Fibroblast of skin of scalp (primary cell): ENCODE measurements around the gene COMMD1.
"Not testable (repeated sequence)": the region's sequence is repeated elsewhere in the genome, so short reads cannot be mapped to it uniquely, and the experiment has no call there.

Experiments
- DNase-seq: peaks from one replicate; pipeline ENCODE4 v3.0.0-alpha.2; 2013

Gene COMMD1

GRCh38 chr2:62074233-62074632, 168.8 kb downstream of the COMMD1 start:
- DNase-seq, result peak; percentile 19

DNA sequence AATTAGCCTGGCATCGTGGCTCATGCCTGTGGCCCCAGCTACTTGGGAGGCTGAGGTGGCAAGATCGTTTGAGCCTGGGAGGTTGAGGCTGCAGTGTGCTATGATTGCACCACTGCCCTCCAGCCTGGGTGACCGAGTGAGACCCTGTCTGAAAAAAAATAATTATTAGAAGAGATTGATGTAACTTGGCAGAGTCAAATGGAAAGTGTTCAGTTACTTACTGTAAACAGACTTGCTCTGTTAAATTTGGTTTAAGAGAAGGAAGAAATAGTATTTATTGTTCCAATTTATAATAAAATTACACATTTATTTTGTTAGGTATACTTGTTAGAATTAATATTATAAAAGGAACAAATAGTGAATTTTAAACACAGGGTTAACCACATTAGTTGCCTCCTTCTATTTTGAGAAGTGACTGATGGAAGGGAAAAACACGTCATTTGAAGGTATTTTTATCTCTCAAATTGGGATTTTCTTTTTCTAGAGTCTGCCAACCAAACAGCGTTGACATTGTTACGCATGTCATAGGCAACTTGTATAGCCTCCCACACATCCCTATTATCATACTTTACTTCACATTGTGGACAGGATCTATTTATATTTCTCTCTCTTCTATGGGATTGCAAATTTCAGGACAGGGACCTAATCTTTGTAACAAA, 171.6 kb downstream of the COMMD1 start:
- DNase-seq, result no peak

GRCh38 chr2:62084801-62085200, 179.3 kb downstream of the COMMD1 start:
- DNase-seq, result no peak

DNA sequence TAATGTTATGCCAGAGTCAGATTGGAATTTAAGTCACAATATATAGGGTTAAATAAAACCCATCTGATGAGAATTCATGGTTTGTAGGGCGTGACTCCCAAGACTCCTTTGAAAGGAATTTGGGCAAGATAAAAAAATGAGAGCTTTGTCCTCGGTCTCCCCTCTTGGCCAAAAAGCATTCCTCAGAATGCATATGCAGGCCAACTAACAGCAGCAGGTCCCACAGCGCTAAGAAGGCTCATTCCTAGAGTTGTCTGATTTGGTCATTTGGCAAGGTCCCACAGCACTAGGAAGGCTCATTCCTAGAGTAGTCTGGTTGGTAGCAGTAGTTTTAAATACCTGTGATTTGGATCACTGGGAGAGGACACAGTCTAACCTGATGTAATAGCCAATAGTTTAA, 184.2 kb downstream of the COMMD1 start:
- DNase-seq, result peak; percentile 25

- no peak for DNase-seq
Measured at GRCh38 chr2:62091471-62091870, 186.0 kb downstream of the COMMD1 start.

GRCh38 chr2:62099050-62099449, 193.6 kb downstream of the COMMD1 start:
- no peak for DNase-seq

DNA sequence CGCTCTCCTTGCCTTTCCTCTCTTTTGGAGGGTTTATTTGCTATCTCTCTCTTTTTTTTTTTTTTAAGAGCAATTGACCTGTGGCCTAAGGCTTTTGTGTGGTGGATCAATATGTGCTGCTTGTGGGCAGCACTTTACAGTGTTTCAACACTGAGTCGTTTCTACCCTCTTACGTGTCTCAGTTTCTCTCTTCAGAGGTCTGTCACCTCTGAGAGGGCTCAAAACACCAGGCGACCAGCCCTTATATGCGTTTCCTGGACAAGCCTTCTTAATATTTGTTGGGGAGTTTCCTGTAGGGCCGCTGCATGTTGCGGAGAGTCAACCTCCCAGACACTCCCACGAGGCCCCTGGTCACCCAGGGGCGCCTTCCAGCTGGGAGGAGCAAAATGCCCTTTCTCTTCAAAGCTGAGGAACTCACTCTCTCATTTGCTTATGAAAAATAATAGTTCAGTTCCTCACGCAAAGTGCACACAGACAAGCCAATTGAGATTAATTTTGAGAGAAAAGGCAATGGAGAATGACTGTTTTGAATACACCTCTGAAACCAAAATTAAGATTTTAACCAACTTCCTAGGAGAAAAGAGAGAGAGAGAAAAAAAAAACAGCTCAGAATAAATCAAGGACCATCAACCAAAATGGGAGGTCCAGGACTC, 194.2 kb downstream of the COMMD1 start:
- DNase-seq, result no peak

DNA sequence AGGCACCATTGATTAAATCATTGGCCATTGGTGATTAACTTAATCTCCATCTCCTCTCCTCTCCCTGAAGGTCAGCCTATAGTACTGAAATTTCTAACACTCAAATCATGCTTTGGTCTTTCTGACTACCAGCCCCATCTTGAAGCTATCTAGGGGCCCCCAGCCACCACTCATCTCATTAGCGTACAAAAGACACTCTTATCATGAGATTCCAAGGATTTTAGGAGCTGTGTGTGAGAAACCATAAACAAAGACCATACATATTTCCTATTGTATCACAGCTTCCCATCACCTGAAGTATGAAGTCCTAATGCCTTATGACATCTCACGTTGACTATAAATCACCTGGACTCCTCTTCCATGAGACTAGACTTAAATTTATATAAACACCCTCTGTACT, 196.4 kb downstream of the COMMD1 start:
- DNase-seq, result no peak

DNA sequence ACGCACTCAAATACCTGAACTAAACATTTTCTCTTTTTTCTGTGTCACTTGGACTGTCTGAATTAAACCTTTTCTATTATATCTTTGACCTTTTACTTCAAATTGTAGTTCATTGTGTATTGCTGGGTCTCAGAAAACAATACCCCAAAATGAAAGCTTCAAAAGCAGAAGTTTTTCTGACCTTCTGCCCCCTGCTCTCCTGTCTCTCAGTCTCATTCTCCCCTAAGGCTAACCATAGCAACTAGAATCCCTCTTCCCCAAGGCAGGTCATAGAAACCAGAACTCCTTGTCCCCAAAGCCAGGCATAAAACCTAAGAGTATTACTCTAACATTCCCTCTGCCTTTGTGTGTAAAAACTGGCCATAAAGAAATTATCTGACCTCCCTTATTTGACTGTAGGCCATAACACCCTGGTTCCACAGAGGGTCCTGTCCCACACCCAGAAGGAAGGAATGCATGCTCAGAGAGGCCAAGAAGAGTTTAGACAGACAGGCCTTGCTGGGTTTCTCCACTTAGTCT, 197.0 kb downstream of the COMMD1 start:
- no peak for DNase-seq

GRCh38 chr2:62109554-62109953, 204.1 kb downstream of the COMMD1 start:
- no peak for DNase-seq

DNA sequence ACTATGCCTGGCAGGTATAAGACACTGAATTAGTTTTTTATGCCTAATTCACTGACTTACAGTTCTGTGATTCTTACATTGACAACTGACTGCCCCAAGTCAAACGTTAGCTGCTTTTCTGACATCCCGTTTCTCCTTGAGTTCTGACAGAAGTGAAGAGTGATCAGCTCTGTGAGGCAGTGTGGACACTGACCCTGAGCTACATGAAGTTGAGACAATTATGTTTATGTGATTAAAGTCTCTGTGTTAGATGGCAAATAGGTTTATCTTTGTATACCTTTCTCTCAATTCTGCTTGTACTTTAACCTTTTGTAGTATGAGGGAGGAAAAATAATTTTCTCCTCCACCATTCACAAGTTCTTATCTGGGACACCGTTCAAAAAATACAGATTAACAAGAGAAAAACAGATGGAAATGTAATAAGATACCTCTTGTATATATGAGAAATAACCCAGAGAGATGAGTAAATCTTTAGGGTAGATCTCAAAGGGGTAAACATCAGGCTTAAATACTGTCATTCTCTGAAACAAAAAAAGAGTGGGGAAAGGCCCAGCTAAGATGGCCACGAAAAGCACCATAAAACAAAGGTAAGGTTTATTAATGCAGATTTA, 205.0 kb downstream of the COMMD1 start:
- DNase-seq, result no peak

GRCh38 chr2:62112179-62112578, 206.7 kb downstream of the COMMD1 start:
- no peak for DNase-seq

GRCh38 chr2:62114564-62114963, 209.1 kb downstream of the COMMD1 start:
- no peak for DNase-seq

DNA sequence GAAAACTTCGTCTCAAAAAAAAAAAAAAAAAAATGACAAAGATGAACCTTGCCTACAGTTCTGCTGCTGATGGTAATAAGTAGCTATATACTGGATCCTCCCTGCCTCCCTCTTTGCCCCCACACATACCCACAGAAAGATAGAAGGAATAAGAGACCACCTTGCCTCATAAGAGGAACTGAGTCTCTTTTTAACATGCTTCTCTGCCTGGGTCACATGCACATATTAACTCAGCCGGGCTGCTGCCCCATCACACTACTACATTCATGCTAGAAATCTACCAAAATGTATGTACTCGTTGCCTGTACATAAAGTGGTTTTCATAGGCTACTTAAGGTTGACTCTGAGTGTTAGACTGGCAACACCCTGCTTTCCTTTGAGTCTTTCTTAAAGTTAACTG, 211.5 kb downstream of the COMMD1 start:
- DNase-seq, result no peak

DNA sequence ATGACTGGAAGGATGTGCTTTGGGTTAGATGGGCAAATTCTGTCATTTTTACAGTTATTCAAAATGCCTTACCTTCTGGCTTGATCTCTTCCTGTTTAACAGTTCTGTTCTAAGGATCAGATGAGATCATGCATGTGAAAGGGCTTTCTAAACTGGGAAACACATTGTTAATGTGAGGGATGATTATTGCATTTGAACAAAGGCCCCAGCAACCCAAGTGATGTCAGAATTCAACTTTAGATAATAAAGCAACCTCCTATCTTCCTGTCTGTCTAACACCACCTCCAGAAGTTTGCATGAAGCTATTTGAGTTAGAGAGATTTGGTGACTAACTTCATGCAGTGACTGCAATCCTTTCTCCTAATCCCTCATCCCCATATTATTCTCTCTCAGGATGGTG, 212.7 kb downstream of the COMMD1 start:
- no peak for DNase-seq

GRCh38 chr2:62119311-62119974, 214.0 kb downstream of the COMMD1 start:
- no peak for DNase-seq

GRCh38 chr2:62126239-62126638, 220.8 kb downstream of the COMMD1 start:
- not testable (repeated sequence) for DNase-seq

- DNase-seq, result no peak
Measured at GRCh38 chr2:62133320-62133823, 227.9 kb downstream of the COMMD1 start.

DNA sequence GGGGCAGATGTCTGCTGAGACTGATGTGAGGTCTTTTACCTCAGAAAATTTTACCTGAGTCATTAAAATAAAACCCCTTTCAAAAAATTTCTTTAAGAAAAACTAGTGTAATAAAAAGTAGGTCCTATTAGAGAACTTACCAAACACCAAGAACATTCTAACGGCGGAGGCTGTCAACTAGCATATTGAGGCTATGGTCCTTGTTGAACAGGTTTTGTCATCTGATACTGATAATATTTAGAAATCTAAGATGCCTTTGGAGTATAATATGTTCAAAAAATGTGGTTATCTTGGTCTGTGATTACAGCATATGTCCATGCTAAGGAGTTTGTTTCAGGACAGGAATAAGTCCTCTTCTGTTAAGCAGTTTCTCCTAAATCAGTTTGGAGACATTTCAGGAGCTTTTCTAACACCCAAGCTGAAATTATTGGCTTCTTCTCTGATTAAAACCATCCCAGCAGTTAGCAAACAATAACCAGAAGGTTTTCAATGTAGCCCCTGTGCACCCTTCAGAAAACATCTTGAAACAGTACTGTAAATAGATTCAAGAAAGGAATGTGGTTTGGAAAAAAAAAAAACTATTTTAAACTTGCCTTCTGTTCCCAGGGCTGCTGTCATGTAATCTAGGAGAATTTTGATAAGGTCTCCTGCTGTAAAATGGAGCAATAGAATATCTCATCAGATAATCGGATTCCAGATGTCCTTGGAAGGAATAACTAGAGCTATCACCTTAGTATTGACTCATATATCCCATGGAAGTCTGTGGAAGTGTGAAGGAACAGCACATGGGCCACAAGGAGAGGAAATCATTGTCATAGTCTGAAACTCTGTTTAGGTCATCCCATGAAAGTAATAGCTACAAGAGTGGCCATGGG, 231.7 kb downstream of the COMMD1 start:
- no peak for DNase-seq

- DNase-seq, result no peak
Measured at GRCh38 chr2:62140426-62141141, 235.1 kb downstream of the COMMD1 start.

- no peak for DNase-seq
Measured at GRCh38 chr2:62141142-62141740, 235.8 kb downstream of the COMMD1 start.
